HL-60 (cell line): ENCODE measurements around the gene STAC2.

Source experiments
- CTCF ChIP-seq: IDR thresholded peaks from one replicate; pipeline ENCODE4 v1.5.1; 2011; ENCODE audit warnings: low read length, control low read depth, inconsistent platforms; ENCODE audit not compliant: insufficient read depth
- POLR2AphosphoS5 ChIP-seq: IDR thresholded peaks from 2 replicates; pipeline ENCODE4 v1.6.1; 2012; ENCODE audit warnings: low read depth

DNA sequence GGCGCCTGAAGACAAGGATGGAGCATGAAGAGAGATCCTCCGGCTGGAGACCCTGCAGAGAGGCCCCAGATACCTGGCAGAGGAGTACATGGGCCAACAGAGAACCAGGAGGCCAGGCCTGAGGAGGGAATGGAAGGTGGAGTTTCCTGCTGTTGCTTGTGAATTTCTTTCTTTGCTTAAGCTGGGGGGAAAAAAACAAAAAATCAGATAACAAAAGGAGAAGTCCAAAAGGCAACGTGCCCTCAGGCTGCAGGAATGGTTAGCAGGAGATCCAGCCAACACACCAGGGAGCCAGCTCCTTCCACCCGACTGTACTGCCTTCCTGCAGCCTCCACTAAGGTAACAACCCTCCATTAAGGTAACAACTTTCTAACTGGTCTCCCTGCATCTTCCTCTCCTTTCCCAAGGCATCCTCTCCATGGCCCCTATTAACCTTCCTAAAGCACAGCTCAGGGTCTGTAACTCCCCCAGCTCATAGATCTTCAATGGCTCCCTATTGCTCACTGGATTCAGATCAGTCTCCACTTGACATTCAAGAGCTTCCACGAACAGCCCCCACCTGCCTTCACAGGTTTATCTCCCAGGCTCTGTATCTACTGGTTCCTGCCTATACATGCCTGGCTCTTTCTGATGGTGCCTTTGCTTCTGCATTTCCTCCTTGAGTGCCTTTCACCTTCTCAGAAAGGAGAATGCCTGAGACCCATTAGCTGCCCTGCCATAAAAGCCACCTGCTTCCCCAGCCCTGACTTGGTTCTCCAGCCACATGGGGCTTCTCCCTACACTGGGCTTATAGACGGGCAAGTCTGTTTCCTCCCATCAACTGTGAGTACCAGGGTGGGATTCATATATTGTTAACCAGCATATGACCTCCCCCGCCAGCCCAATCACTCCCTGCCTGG, 59.1 kb downstream of the STAC2 start:
- TF ChIP-seq CTCF (no peak), POLR2AphosphoS5 (no peak)
